Ramos (cell line): ENCODE data around the gene PHACTR1.
"Not testable (repeated sequence)": the region's sequence is repeated elsewhere in the genome, so short reads cannot be mapped to it uniquely, and the experiment has no call there.

Experiments
- in situ Hi-C: fragments of 300-500 bp; cut with MboI; formaldehyde crosslinking; loops from one replicate; pipeline ENCODE4 v1.14.3; 2022; ENCODE audit warnings: low sequenced_read_pairs; ENCODE audit not compliant: unreplicated experiment

PHACTR1 gene

GRCh38 chr6:12748815-12749521 is 32.4 kb downstream of the PHACTR1 start:
- in situ Hi-C loops, result no loop called here

GRCh38 chr6:12749531-12750379 is 33.2 kb downstream of the PHACTR1 start:
- in situ Hi-C loops, result no loop called here

- in situ Hi-C loops, result no loop called here
Measured at GRCh38 chr6:12750416-12750815, 33.8 kb downstream of the PHACTR1 start.

GRCh38 chr6:12751694-12752325 is 35.2 kb downstream of the PHACTR1 start:
- in situ Hi-C loops, result no loop called here

- in situ Hi-C loops, result no loop called here
Measured at GRCh38 chr6:12753036-12753435, 36.5 kb downstream of the PHACTR1 start.

- in situ Hi-C loops, result no loop called here
Measured at GRCh38 chr6:12760226-12760625, 43.7 kb downstream of the PHACTR1 start.

- in situ Hi-C loops, result no loop called here
Measured at GRCh38 chr6:12760911-12761310, 44.3 kb downstream of the PHACTR1 start.

GRCh38 chr6:12761376-12762115 is 45.0 kb downstream of the PHACTR1 start:
- in situ Hi-C loops, result no loop called here

GRCh38 chr6:12762731-12763434 is 46.3 kb downstream of the PHACTR1 start:
- in situ Hi-C loops, result not testable (repeated sequence)

GRCh38 chr6:12766365-12766764 is 49.8 kb downstream of the PHACTR1 start:
- in situ Hi-C loops, result no loop called here

- in situ Hi-C loops, result no loop called here
Measured at GRCh38 chr6:12767016-12767415, 50.4 kb downstream of the PHACTR1 start.

- in situ Hi-C loops, result no loop called here
Measured at GRCh38 chr6:12769556-12770256, 53.1 kb downstream of the PHACTR1 start.

- in situ Hi-C loops, result no loop called here
Measured at GRCh38 chr6:12772416-12772815, 55.8 kb downstream of the PHACTR1 start.

GRCh38 chr6:12776291-12776690 is 59.7 kb downstream of the PHACTR1 start:
- in situ Hi-C loops, result no loop called here

- in situ Hi-C loops, result no loop called here
Measured at GRCh38 chr6:12779772-12780171, 63.2 kb downstream of the PHACTR1 start.

GRCh38 chr6:12782136-12782535 is 65.6 kb downstream of the PHACTR1 start:
- in situ Hi-C loops, result no loop called here

- in situ Hi-C loops, result no loop called here
Measured at GRCh38 chr6:12785301-12785700, 68.7 kb downstream of the PHACTR1 start.

GRCh38 chr6:12785921-12786320 is 69.4 kb downstream of the PHACTR1 start:
- in situ Hi-C loops, result no loop called here

- in situ Hi-C loops, result no loop called here
Measured at GRCh38 chr6:12791371-12791770, 74.8 kb downstream of the PHACTR1 start.
